PFSK-1 (cell line): Measurements from ENCODE around the gene ULK1.

Source experiments
- FOXP2 ChIP-seq: optimal IDR thresholded peaks from 2 replicates; pipeline ENCODE3; 2011; ENCODE audit warnings: borderline replicate concordance, control low read depth, inconsistent platforms; ENCODE audit not compliant: insufficient read depth; ENCODE audit errors: extremely low read length, extremely low read depth
- POLR2AphosphoS5 ChIP-seq: IDR thresholded peaks from 2 replicates; pipeline ENCODE4 v1.6.1; 2012; ENCODE audit warnings: low read depth, mild to moderate bottlenecking, control low read depth, low read length, moderate library complexity
- REST ChIP-seq, 2 experiments: IDR thresholded peaks; 2 replicates each; pipeline versions ENCODE4 v1.6.1 to v1.8.0; 2011 to 2012; ENCODE audit warnings: low read depth in 2 of 2, low read length in 2 of 2, control low read depth in 1 of 2, inconsistent platforms in 1 of 2, mild to moderate bottlenecking in 1 of 2, moderate library complexity in 1 of 2; ENCODE audit not compliant: insufficient read depth in 1 of 2
- SIN3A ChIP-seq: IDR thresholded peaks from 2 replicates; pipeline ENCODE4 v1.6.1; 2012; ENCODE audit warnings: mild to moderate bottlenecking, low read length, moderate library complexity, borderline replicate concordance; ENCODE audit not compliant: insufficient read depth
- TAF1 ChIP-seq: IDR thresholded peaks from 2 replicates; pipeline ENCODE4 v1.6.1; 2012; ENCODE audit warnings: low read length, control low read depth, borderline replicate concordance; ENCODE audit not compliant: insufficient read depth

ULK1 gene

DNA sequence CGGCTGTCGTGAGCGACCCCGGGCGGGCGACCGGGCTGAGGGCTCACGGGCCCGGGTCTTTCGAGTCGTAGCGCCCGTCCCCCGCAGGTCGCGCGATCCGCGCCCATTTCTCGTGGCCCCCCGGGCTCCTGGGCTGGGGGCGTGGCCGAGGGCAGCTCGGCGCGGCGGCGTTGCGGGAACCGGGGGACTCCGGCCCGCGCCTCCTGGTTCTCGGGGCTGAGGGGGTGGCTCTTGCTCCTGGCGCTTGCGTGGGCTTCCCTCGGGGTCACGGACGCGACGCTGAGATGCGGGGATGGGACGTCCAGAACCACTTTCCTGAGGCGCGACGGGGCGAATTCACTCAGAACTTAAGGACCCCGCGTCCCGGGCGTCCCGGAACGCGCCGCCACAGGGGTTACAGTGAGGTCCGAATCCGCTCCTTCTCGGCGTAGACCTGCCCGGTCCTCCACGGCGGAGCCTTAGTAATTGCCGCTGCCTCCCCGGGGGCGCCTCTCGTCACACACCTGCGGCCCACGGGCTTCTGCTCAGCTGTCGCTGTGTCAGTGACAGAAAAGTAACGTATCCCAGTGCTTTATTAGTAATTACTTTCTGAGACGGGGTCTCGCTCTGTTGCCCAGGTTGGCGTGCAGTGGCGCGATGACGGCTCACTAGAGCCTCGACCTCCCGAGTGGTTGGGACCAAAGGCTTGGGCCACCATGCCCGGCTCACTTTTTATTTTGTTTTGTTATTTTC is 55.9 kb downstream of the ULK1 start:
- no peak for TF ChIP-seq TAF1
- TF ChIP-seq FOXP2, result no peak
- no peak for TF ChIP-seq POLR2AphosphoS5
- TF ChIP-seq REST (IDR thresholded peaks at IDR 0.05; ENCODE audit: insufficient read depth in 1 of 2, low read depth in 2 of 2, low read length in 2 of 2), result no peak
- TF ChIP-seq SIN3A, result no peak; the same call in 1 of the 2 replicates

DNA sequence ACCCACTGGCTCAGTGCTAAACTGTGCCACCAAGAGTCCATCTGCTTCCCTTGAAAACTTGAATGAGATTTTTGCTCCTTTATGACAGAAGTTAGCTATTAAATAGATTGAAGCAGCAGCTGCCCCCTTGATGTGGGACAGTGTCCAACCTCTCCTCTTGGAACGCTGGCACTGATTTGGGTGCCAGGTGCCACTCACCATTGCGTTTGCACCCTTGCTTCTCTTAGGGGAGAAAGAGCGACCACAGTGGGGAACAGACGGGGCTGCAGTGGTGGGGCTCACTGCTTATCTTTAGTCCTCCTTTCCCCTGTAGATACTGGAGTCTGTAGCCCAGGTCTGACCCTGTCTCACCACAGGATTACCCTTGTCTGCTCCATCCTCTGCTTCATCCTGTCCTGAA is 64.7 kb downstream of the ULK1 start:
- TF ChIP-seq FOXP2 (no peak), POLR2AphosphoS5 (no peak), SIN3A (no peak), TAF1 (no peak), REST (IDR thresholded peaks at IDR 0.05; ENCODE audit: insufficient read depth in 1 of 2, low read depth in 2 of 2, low read length in 2 of 2) (no peak)

GRCh38 chr12:131959641-131960589 is 65.5 kb downstream of the ULK1 start:
- TF ChIP-seq SIN3A, result no peak
- TF ChIP-seq TAF1, result no peak
- no peak for TF ChIP-seq POLR2AphosphoS5
- no peak for TF ChIP-seq REST (IDR thresholded peaks at IDR 0.05; ENCODE audit: insufficient read depth in 1 of 2, low read depth in 2 of 2, low read length in 2 of 2)
- no peak for TF ChIP-seq FOXP2

GRCh38 chr12:131962069-131962468 is 67.6 kb downstream of the ULK1 start:
- TF ChIP-seq POLR2AphosphoS5 (no peak), TAF1 (no peak), REST (IDR thresholded peaks at IDR 0.05; ENCODE audit: insufficient read depth in 1 of 2, low read depth in 2 of 2, low read length in 2 of 2) (no peak), SIN3A (no peak), FOXP2 (no peak)
